ENCODE data around the gene DAZAP1.

DAZAP1 gene

GRCh38 chr19:1422943-1423342 is 15.6 kb downstream of the DAZAP1 start:
- no peaks in the 10 kb centered on the region for H3K27me3 ChIP-seq (ENCODE audit: control insufficient read depth in 1 of 2, insufficient read depth in 2 of 2, low read length in 2 of 2)
- no peak overlapping the region for H3K9ac ChIP-seq (ENCODE audit: low read length in 2 of 2)
- no peaks in the 10 kb centered on the region for H3K9me3 ChIP-seq (ENCODE audit: control insufficient read depth in 2 of 2, low read length in 2 of 2)
- H3K36me3 ChIP-seq (ENCODE audit: control insufficient read depth in 2 of 2, insufficient read depth in 2 of 2, low read length in 2 of 2): peaks cover 56% of the 10 kb centered on the region in 2 donors
- H3K27ac ChIP-seq (ENCODE audit: low read length): no peak overlapping the region
- H3K4me1 ChIP-seq (ENCODE audit: control insufficient read depth, insufficient read depth, low read length): no peaks in the 10 kb centered on the region
- H3K4me3 ChIP-seq (ENCODE audit: low read length in 2 of 2): no peak overlapping the region

GRCh38 chr19:1423436-1424191 is 16.2 kb downstream of the DAZAP1 start:
- Histone ChIP-seq H3K27me3 (ENCODE audit: control insufficient read depth in 1 of 2, insufficient read depth in 2 of 2, low read length in 2 of 2) (no peaks in the 10 kb centered on the region), H3K27ac (ENCODE audit: low read length) (no peak overlapping the region), H3K36me3 (ENCODE audit: control insufficient read depth in 2 of 2, insufficient read depth in 2 of 2, low read length in 2 of 2) (peaks cover 56 to 59% of the 10 kb centered on the region in 2 donors), H3K9ac (ENCODE audit: low read length in 2 of 2) (no peak overlapping the region), H3K4me1 (ENCODE audit: control insufficient read depth, insufficient read depth, low read length) (no peaks in the 10 kb centered on the region), H3K9me3 (ENCODE audit: control insufficient read depth in 2 of 2, low read length in 2 of 2) (no peaks in the 10 kb centered on the region), H3K4me3 (ENCODE audit: low read length in 2 of 2) (no peak overlapping the region)

GRCh38 chr19:1424192-1424955 is 17.0 kb downstream of the DAZAP1 start:
- Histone ChIP-seq H3K4me3 (ENCODE audit: low read length in 2 of 2) (no peak overlapping the region), H3K9me3 (ENCODE audit: control insufficient read depth in 2 of 2, low read length in 2 of 2) (no peaks in the 10 kb centered on the region), H3K27me3 (ENCODE audit: control insufficient read depth in 1 of 2, insufficient read depth in 2 of 2, low read length in 2 of 2) (no peaks in the 10 kb centered on the region), H3K4me1 (ENCODE audit: control insufficient read depth, insufficient read depth, low read length) (no peaks in the 10 kb centered on the region), H3K27ac (ENCODE audit: low read length) (no peak overlapping the region), H3K9ac (ENCODE audit: low read length in 2 of 2) (no peak overlapping the region), H3K36me3 (ENCODE audit: control insufficient read depth in 2 of 2, insufficient read depth in 2 of 2, low read length in 2 of 2) (peaks cover 50 to 58% of the 10 kb centered on the region in 2 donors)

- no peak overlapping the region for H3K4me3 ChIP-seq (ENCODE audit: low read length in 2 of 2)
- H3K27me3 ChIP-seq (ENCODE audit: control insufficient read depth in 1 of 2, insufficient read depth in 2 of 2, low read length in 2 of 2): no peaks in the 10 kb centered on the region
- no peak overlapping the region for H3K9ac ChIP-seq (ENCODE audit: low read length in 2 of 2)
- no peaks in the 10 kb centered on the region for H3K4me1 ChIP-seq (ENCODE audit: control insufficient read depth, insufficient read depth, low read length)
- H3K27ac ChIP-seq (ENCODE audit: low read length): no peak overlapping the region
- no peaks in the 10 kb centered on the region for H3K9me3 ChIP-seq (ENCODE audit: control insufficient read depth in 2 of 2, low read length in 2 of 2)
- peaks cover 46 to 57% of the 10 kb centered on the region in 2 donors for H3K36me3 ChIP-seq (ENCODE audit: control insufficient read depth in 2 of 2, insufficient read depth in 2 of 2, low read length in 2 of 2)
Observed at GRCh38 chr19:1425102-1425837, 17.9 kb downstream of the DAZAP1 start.

- Histone ChIP-seq H3K9me3 (ENCODE audit: control insufficient read depth in 2 of 2, low read length in 2 of 2) (no peaks in the 10 kb centered on the region), H3K9ac (ENCODE audit: low read length in 2 of 2) (no peak overlapping the region), H3K27ac (ENCODE audit: low read length) (no peak overlapping the region), H3K4me1 (ENCODE audit: control insufficient read depth, insufficient read depth, low read length) (no peaks in the 10 kb centered on the region), H3K36me3 (ENCODE audit: control insufficient read depth in 2 of 2, insufficient read depth in 2 of 2, low read length in 2 of 2) (peaks cover 42 to 53% of the 10 kb centered on the region in 2 donors), H3K4me3 (ENCODE audit: low read length in 2 of 2) (no peak overlapping the region), H3K27me3 (ENCODE audit: control insufficient read depth in 1 of 2, insufficient read depth in 2 of 2, low read length in 2 of 2) (no peaks in the 10 kb centered on the region)
Observed at GRCh38 chr19:1425902-1426301, 18.5 kb downstream of the DAZAP1 start.

- no peak overlapping the region for H3K4me3 ChIP-seq (ENCODE audit: low read length in 2 of 2)
- H3K9me3 ChIP-seq (ENCODE audit: control insufficient read depth in 2 of 2, low read length in 2 of 2): no peaks in the 10 kb centered on the region
- peaks cover 43 to 49% of the 10 kb centered on the region in 2 donors for H3K36me3 ChIP-seq (ENCODE audit: control insufficient read depth in 2 of 2, insufficient read depth in 2 of 2, low read length in 2 of 2)
- H3K27ac ChIP-seq (ENCODE audit: low read length): no peak overlapping the region
- no peaks in the 10 kb centered on the region for H3K4me1 ChIP-seq (ENCODE audit: control insufficient read depth, insufficient read depth, low read length)
- H3K9ac ChIP-seq (ENCODE audit: low read length in 2 of 2): no peak overlapping the region
- no peaks in the 10 kb centered on the region for H3K27me3 ChIP-seq (ENCODE audit: control insufficient read depth in 1 of 2, insufficient read depth in 2 of 2, low read length in 2 of 2)
Observed at GRCh38 chr19:1426736-1427135, 19.4 kb downstream of the DAZAP1 start.

GRCh38 chr19:1427221-1427920 is 20.0 kb downstream of the DAZAP1 start:
- H3K9me3 ChIP-seq (ENCODE audit: control insufficient read depth in 2 of 2, low read length in 2 of 2): no peaks in the 10 kb centered on the region
- no peak overlapping the region for H3K27ac ChIP-seq (ENCODE audit: low read length)
- no peaks in the 10 kb centered on the region for H3K4me1 ChIP-seq (ENCODE audit: control insufficient read depth, insufficient read depth, low read length)
- H3K9ac ChIP-seq (ENCODE audit: low read length in 2 of 2): no peak overlapping the region
- no peak overlapping the region for H3K4me3 ChIP-seq (ENCODE audit: low read length in 2 of 2)
- H3K36me3 ChIP-seq (ENCODE audit: control insufficient read depth in 2 of 2, insufficient read depth in 2 of 2, low read length in 2 of 2): peaks cover 43 to 46% of the 10 kb centered on the region in 2 donors
- no peaks in the 10 kb centered on the region for H3K27me3 ChIP-seq (ENCODE audit: control insufficient read depth in 1 of 2, insufficient read depth in 2 of 2, low read length in 2 of 2)

GRCh38 chr19:1428738-1429391 is 21.5 kb downstream of the DAZAP1 start:
- Histone ChIP-seq H3K9me3 (ENCODE audit: control insufficient read depth in 2 of 2, low read length in 2 of 2) (no peaks in the 10 kb centered on the region), H3K4me1 (ENCODE audit: control insufficient read depth, insufficient read depth, low read length) (peaks cover under 1% of the 10 kb centered on the region), H3K4me3 (ENCODE audit: low read length in 2 of 2) (no peak overlapping the region), H3K36me3 (ENCODE audit: control insufficient read depth in 2 of 2, insufficient read depth in 2 of 2, low read length in 2 of 2) (peaks cover 37 to 44% of the 10 kb centered on the region in 2 donors), H3K27me3 (ENCODE audit: control insufficient read depth in 1 of 2, insufficient read depth in 2 of 2, low read length in 2 of 2) (no peaks in the 10 kb centered on the region), H3K27ac (ENCODE audit: low read length) (no peak overlapping the region), H3K9ac (ENCODE audit: low read length in 2 of 2) (no peak overlapping the region)

- Histone ChIP-seq H3K9me3 (ENCODE audit: control insufficient read depth in 2 of 2, low read length in 2 of 2) (no peaks in the 10 kb centered on the region), H3K4me1 (ENCODE audit: control insufficient read depth, insufficient read depth, low read length) (peaks cover 3% of the 10 kb centered on the region), H3K9ac (ENCODE audit: low read length in 2 of 2) (no peak overlapping the region), H3K36me3 (ENCODE audit: control insufficient read depth in 2 of 2, insufficient read depth in 2 of 2, low read length in 2 of 2) (peaks cover 34 to 40% of the 10 kb centered on the region in 2 donors), H3K27ac (ENCODE audit: low read length) (no peak overlapping the region), H3K27me3 (ENCODE audit: control insufficient read depth in 1 of 2, insufficient read depth in 2 of 2, low read length in 2 of 2) (no peaks in the 10 kb centered on the region), H3K4me3 (ENCODE audit: low read length in 2 of 2) (no peak overlapping the region)
Observed at GRCh38 chr19:1429750-1430149, 22.4 kb downstream of the DAZAP1 start.

GRCh38 chr19:1430246-1430645 is 22.9 kb downstream of the DAZAP1 start:
- no peaks in the 10 kb centered on the region for H3K27me3 ChIP-seq (ENCODE audit: control insufficient read depth in 1 of 2, insufficient read depth in 2 of 2, low read length in 2 of 2)
- H3K4me3 ChIP-seq (ENCODE audit: low read length in 2 of 2): no peak overlapping the region
- peaks cover 3% of the 10 kb centered on the region for H3K4me1 ChIP-seq (ENCODE audit: control insufficient read depth, insufficient read depth, low read length)
- H3K9me3 ChIP-seq (ENCODE audit: control insufficient read depth in 2 of 2, low read length in 2 of 2): no peaks in the 10 kb centered on the region
- peaks cover 31 to 38% of the 10 kb centered on the region in 2 donors for H3K36me3 ChIP-seq (ENCODE audit: control insufficient read depth in 2 of 2, insufficient read depth in 2 of 2, low read length in 2 of 2)
- H3K9ac ChIP-seq (ENCODE audit: low read length in 2 of 2): no peak overlapping the region
- H3K27ac ChIP-seq (ENCODE audit: low read length): no peak overlapping the region

All from stomach smooth muscle (tissue), 2 donors.